GM19395 (cell line): Measurements from ENCODE around the gene EFHC1.

ENCODE experiments used
- ATAC-seq: cut with Tn5 transposase; IDR thresholded peaks from one replicate; pipeline ENCODE4 v1.9.1; 2021; ENCODE audit warnings: mild to moderate bottlenecking, moderate library complexity; ENCODE audit not compliant: unreplicated experiment

EFHC1 gene

DNA sequence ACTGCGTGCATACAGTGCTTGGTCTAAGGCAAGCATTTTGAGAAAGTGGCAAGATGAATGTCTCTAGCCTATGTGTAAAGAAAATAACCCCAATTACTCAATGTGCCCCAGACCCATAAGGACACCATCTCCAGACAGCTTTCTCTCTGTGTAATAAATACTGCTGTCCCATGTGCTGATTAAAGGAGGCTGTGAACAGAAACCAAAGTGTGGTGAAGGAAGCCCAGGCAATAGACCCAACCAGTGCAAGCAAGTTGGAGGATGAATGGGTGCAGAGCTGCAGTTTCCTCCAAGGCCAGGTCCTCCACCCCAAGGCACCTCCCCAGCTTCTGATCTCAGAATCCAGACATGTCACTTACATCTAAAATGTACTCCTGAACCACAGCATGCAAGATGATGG is 96.1 kb downstream of the EFHC1 start:
- no peak for ATAC-seq

- ATAC-seq: no peak
These were observed 96.8 kb downstream of the EFHC1 start for GRCh38 chr6:52516943-52517342.

DNA sequence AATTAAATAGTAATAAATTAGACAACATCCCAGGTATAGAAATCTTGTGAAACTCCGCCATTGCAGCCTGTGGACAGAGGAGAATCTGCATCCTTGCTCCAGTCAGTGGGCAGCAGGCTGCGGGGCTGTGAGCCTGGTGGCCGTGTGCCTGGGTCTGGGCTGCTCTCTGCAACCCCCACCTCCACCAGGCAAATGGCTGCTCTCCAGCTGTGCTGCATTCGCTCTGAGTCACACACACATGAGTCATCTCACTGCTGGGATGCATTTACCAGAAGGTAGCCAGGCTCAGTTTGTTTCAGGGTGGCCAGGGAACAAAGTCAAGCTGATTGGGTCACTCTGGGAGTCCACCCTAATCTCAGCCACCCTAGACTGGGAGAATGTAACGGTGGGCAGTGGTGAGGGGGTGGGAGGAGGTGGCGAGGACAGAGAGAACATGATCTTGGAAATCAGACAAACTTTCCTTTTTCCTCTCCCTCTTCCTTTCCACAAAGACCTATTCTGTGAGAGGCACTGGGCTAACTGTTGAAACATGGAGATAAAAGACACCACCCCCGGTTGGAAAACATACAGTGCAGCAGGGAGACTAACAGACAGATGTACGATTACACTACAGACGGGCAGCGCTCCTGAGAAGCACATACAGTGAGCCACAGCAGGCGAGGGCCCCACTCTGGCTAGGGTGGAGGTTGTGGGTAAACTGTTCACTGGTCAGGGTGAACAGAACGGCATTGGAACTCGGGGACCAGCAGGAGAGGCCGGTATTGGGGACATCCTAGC is 97.5 kb downstream of the EFHC1 start:
- peak; percentile 92 for ATAC-seq

DNA sequence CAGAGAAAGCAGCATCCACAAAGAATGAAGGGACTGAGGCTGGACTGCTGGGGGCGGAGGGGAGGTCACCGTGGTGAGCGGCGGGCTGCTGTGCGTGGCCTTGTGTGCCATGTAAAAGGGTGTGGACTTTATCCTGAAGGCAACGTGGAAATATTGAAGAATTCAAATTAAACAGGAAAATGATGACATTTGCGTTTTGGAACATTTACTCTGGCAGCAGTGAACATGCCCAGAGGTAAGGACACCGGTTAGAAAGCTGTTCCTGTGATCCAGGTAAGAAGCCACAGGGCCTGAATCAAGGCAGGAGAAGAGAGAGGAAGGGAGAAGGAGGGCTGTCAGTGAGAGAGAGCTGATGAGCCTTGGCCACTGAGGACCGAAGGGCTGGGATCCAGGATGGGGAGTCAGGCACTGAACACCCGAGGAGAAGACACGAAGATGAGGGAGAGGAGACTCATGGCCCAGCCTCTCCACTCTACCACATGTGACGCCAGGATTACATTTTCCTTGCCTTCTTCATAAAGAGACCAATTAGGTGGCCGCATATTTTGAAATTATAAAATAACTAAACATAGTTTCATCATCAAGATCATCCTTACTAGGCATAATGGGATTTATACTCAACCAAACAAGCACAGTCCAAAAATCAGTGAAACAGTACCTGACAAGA is 98.3 kb downstream of the EFHC1 start:
- no peak for ATAC-seq

GRCh38 chr6:52519618-52520017 is 99.5 kb downstream of the EFHC1 start:
- ATAC-seq: no peak

DNA sequence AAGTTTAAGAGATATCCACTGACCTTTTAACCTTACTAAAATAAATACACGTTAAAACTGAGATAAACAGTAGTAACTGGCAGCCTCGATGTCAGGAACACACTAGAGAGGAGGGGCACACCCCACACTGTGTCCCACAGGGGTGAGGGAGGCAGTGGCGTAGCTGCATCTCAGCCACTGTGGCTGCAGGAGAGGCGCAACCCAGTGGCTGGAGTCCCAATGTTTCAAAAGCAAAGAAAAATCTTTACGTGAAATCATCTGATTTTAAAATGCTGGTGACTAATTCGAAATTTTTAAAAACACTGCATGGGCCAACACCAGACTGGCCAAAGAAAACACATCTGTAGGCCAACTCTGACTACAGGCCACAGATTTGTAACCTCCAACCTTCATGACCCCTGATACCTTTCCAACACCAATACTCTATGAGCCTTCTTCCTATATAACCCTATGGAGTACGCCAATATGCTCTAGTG is 102.0 kb downstream of the EFHC1 start:
- no peak for ATAC-seq

- no peak for ATAC-seq
These were observed 102.5 kb downstream of the EFHC1 start for GRCh38 chr6:52522655-52523054.

- no peak for ATAC-seq
These were observed 103.4 kb downstream of the EFHC1 start for GRCh38 chr6:52523378-52524142.

- no peak for ATAC-seq
These were observed 104.8 kb downstream of the EFHC1 start for GRCh38 chr6:52524918-52525317.

DNA sequence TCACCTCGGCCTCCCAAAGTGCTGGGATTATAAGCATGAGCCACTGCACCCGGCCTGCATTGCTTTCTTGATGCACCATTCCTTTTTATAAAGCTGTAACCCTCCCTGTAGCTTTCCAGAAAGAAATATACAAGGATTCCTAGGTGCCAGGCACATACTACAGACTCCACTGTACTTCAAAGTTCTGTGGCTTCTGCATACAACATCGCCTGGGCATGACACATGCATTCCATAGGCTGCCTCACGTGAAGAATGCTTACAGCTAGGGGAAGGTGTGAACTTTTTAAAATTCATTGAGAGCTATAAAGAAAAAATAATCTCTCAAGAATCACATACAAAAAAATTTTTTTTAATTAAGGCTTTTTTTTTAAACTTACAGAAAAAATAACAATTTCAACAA is 106.5 kb downstream of the EFHC1 start:
- no peak for ATAC-seq

GRCh38 chr6:52527436-52527835 is 107.3 kb downstream of the EFHC1 start:
- no peak for ATAC-seq

- peak; percentile 53 for ATAC-seq
These were observed 109.2 kb downstream of the EFHC1 start for GRCh38 chr6:52529311-52529710.

DNA sequence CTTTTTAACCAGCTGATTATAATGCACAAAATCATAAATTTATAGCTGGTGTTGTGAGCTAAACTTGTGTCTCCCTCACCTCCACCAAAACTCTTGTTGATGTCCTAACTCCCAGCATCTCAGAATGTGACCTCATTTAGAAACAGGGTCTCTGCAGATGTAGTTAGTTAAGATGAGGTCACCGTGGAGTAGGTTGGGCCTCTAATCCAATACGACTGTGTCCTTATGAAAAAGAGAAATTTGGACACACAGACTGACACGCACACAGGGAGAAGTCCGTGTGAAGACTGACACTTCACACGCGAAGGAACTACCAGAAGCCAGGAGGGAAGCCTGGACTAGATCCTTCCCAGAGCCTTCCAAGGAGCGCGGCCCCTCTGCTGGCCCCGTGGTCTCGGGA is 110.2 kb downstream of the EFHC1 start:
- ATAC-seq: no peak

DNA sequence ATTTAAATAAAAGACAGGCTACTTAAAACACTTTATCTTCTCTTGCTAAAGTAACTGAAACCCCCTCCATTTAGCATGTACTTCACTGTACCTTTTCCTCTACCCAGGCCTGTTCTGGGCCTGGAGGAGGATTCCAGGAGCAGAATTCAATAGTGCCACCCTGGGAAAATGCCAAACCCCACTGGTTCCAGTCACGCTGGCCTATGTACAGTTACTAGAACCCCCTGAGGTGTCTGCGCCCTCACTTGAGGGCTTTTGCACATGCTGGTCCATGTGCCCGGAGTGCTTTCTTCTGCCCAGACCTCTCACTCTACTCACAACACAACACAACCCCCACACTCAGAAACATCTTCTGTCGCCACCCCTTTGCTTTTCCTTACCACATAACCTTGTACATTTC is 111.3 kb downstream of the EFHC1 start:
- ATAC-seq: no peak

DNA sequence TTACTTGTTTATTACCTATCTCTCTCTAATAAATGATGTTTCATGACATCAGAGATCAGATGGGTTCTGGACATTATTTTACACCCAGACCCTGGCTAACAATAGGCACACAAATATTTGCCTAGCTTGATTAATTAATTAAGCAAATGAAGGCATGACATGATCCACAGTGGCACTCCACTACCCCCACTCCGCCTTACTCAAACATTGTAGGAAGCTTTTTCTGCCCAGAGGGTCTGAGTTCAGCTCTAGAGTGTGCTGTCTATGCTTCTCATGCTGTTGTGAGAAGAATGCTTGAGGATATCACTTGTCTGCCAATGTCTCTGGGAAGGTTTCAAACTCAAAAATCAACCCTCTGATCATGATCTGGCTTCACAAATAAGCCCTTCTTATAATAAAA is 111.7 kb downstream of the EFHC1 start:
- ATAC-seq: no peak

DNA sequence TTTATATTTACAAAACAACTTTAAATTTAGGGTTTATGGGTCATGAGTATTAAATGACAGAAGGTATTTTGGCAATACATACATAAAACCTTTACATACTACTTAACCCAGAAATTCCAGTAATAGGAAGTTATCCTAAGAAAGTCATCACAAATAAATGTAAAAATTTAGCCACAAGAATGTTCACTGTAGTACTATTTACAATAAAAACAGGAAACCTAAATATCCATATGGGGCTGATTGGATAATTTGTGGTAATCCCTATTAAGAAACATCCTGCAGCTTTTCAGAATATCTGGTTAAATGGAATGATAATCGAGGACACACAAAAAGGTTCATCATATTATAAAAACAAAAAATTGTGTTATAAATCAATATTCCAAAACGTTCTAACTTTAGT is 112.3 kb downstream of the EFHC1 start:
- ATAC-seq: no peak

DNA sequence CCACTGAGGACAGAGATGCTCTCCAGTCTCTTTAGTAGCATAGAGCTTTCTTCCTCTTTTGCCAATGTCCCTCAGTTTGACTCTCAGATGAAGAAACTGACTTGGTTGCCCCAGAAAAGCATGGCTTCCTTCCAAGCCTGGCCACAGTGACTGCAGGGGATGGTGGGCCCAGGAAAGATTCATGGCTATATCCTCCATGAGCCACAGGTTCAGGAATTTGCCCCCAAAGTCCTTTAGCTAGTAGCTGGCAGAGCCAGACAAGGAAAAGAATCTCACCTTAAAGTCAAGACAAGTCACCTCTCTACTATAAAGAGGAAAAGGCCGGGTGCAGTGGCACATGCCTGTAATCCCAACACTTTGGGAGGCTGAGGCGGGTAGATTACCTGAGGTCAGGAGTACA is 113.3 kb downstream of the EFHC1 start:
- ATAC-seq: no peak

- no peak for ATAC-seq
These were observed 114.2 kb downstream of the EFHC1 start for GRCh38 chr6:52534363-52534762.

DNA sequence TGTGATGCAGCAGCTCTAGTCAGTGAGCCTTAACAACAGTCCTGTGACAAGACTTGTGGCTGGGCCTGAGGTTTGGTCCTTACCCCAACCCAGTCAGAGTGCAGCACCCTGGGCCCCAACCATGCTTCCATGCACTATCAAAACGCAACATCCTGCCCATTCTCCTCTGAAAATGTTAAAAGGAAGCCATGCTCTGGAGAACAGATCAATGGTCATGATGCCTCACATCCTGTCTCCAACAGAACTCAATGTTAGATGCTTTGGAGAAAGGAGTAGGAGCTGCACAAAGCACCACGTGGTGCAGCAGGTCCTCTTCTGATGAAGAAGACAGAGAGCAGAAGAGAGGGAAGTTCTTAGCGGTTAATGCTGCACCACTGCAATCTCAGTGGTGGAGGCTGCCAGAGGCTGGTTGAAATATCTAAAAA is 114.8 kb downstream of the EFHC1 start:
- ATAC-seq: peak; percentile 34

DNA sequence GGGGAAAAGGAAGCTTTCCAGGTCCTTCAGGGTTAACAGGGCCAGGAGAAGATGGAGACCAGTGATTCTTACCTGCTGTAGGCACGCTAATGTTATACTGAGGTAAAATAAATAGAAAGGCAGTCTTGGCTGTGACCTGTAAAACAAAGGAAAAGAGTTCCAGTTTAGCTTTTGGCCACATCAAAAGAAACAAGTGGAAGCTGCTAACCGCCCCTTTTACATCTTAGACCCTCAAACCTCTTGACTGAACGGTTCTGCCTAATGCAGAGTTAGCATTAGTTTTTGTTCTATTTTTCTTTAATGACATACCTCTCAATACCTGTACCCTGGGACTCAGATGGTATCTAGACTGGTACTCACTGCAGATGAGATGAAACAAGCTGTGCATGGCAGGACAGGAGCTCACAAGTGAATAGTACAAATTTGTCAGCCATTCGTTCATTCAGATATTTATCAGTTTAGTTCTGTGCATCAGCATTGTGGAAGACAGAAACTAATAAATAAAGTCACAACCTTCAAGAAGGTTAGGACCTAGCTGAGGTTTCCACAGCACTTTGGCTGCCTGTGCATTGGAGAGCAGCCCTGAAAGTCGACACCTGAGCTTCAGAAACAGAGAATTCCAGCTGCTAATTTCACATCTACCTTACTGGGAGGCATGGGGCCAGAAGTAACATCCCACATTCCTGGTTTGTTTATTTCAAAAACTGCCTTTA is 115.7 kb downstream of the EFHC1 start:
- ATAC-seq: peak; percentile 4

DNA sequence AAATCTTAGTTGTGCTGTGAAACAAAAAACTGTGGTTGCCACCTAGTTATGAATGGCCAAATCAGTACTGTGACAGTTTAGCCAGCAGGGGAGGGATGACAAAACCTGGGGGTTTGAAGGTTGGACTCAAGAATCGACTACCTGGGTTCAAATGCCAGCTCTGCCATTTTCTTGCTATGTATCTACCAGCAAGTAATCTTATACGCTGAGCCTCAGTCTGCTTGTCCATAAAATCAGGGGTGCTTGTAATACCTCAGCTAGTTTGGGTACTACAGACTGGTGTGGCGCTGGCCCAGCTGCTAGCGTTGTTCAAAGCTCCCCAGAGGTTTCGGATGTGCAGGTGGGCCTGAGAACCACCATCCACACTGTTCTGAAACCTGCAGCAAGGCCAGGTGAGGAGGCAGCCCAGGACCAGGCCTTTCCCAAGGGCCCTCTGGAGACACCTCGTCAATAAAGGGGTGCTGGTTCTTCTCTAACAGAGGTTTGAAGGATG is 116.3 kb downstream of the EFHC1 start:
- peak; percentile 41 for ATAC-seq
